ENCODE measurements around the gene PTGER4.
A peak's percentile ranks its signal among the peaks of the same experiment; 100 is the strongest.

Gene PTGER4

GRCh38 chr5:40674661-40675235, 5.0 kb upstream of the PTGER4 start:
- H3K9me3 Mint-ChIP-seq: no peaks in the 10 kb centered on the region
- no peaks in the 10 kb centered on the region for H3K36me3 Mint-ChIP-seq (ENCODE audit: low read depth)
- H3K27me3 Mint-ChIP-seq (ENCODE audit: low read depth, poor library complexity): peaks cover 12% of the 10 kb centered on the region
- DNase-seq: no peak
- no peak overlapping the region for H3K4me3 Mint-ChIP-seq
- H3K4me1 Mint-ChIP-seq: peaks cover 51% of the 10 kb centered on the region
- TF ChIP-seq CTCF (IDR thresholded peaks at IDR 0.05): no peak
- H3K27ac Mint-ChIP-seq: no peak overlapping the region

- no peaks in the 10 kb centered on the region for H3K9me3 Mint-ChIP-seq
- DNase-seq: no peak
- peaks cover 20% of the 10 kb centered on the region for H3K27me3 Mint-ChIP-seq (ENCODE audit: low read depth, poor library complexity)
- H3K4me1 Mint-ChIP-seq: peaks cover 49% of the 10 kb centered on the region
- H3K4me3 Mint-ChIP-seq: no peak overlapping the region
- H3K27ac Mint-ChIP-seq: no peak overlapping the region
- H3K36me3 Mint-ChIP-seq (ENCODE audit: low read depth): no peaks in the 10 kb centered on the region
- TF ChIP-seq CTCF (IDR thresholded peaks at IDR 0.05): no peak
Observed at GRCh38 chr5:40675396-40676133, 4.2 kb upstream of the PTGER4 start.

DNA sequence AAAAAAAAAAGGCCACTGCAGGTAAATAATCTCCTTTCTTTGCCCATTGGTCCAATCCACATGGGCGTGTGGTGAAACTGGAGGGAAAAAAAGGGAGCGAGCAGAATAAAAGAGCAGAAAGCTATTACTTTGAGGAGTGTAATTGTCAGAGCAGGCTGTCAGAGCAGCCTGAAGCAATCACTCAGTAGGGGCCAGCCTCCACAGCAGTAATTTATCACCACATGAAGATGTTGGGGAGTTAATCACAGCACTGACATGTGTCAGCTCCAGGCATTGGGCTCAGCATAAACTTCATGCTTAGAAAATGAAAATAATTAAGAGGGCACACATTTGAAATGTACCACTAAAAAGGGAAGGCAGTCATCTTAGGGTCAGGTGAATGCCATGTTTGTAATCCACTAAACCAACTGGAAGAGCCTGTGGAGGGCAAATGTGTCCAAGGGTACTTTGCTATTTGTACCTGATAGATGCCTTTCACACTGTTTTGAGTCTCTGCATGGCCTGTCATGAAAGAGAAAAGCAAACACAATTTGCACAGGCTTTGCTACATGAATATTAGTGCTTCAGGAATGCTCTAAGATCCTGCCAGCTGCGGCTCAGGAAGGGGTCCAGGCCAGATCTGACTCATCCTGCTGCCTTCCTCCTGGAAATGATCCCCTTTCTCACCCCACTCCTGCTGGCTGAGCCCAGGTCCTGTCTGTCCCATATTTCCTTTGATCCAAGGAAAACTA, 2.9 kb upstream of the PTGER4 start:
- Mint-ChIP-seq H3K4me3 (no peak overlapping the region), H3K9me3 (no peaks in the 10 kb centered on the region), H3K4me1 (peaks cover 55% of the 10 kb centered on the region), H3K27ac (no peak overlapping the region), H3K36me3 (ENCODE audit: low read depth) (no peaks in the 10 kb centered on the region), H3K27me3 (ENCODE audit: low read depth, poor library complexity) (peaks cover 33% of the 10 kb centered on the region)
- no peak for DNase-seq
- TF ChIP-seq CTCF (IDR thresholded peaks at IDR 0.05): no peak

- DNase-seq: no peak
- no peaks in the 10 kb centered on the region for H3K9me3 Mint-ChIP-seq
- H3K27me3 Mint-ChIP-seq (ENCODE audit: low read depth, poor library complexity): peaks cover 39% of the 10 kb centered on the region
- H3K36me3 Mint-ChIP-seq (ENCODE audit: low read depth): no peaks in the 10 kb centered on the region
- TF ChIP-seq CTCF (IDR thresholded peaks at IDR 0.05): no peak
- no peak overlapping the region for H3K27ac Mint-ChIP-seq
- H3K4me1 Mint-ChIP-seq: peaks cover 57% of the 10 kb centered on the region
- no peak overlapping the region for H3K4me3 Mint-ChIP-seq
Observed at GRCh38 chr5:40677456-40677855, 2.3 kb upstream of the PTGER4 start.

DNA sequence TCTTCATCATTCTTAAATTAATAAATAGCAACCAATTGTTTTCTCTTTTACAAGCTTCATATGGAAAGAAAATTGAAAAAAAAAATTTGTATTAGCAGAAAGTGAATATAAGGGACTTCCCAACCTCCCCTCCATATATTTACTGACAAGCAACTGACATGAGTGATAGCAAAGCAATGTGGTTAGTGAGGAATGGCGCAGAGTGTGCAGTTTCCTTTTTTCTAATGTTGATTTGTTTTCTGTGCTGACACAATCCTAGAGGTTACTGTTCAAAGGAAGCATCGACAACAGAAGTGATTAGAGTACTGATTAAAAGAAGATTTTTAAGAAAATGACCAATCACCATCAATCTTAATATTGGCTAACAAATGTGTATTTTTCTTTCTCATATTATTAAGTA, 1.7 kb upstream of the PTGER4 start:
- no peaks in the 10 kb centered on the region for H3K9me3 Mint-ChIP-seq
- H3K27ac Mint-ChIP-seq: no peak overlapping the region
- peaks cover 56% of the 10 kb centered on the region for H3K4me1 Mint-ChIP-seq
- no peak for DNase-seq
- peaks cover 45% of the 10 kb centered on the region for H3K27me3 Mint-ChIP-seq (ENCODE audit: low read depth, poor library complexity)
- H3K36me3 Mint-ChIP-seq (ENCODE audit: low read depth): no peaks in the 10 kb centered on the region
- H3K4me3 Mint-ChIP-seq: peak overlapping the region; percentile 93
- no peak for TF ChIP-seq CTCF (IDR thresholded peaks at IDR 0.05)
